CD4-positive, alpha-beta memory T cell (primary cell): ENCODE data around the gene IL23R. TPM values are rescaled to one million over a fixed set of nuclear protein-coding genes. Genes with fewer than 3 reads are reported as not detected.

Experiments
- CTCF ChIA-PET: fragments of 350-600 bp; sonication (Branson Sonifier 250); formaldehyde crosslinking; loops from one replicate; lab custom pipeline; 2021; ENCODE audit warnings: inconsistent platforms; ENCODE audit not compliant: partially characterized antibody; lab: Charles Lee
- POLR2A ChIA-PET: fragments of 350-600 bp; sonication (Branson Sonifier 250); formaldehyde crosslinking; loops from one replicate; lab custom pipeline; 2021; ENCODE audit not compliant: partially characterized antibody; lab: Charles Lee
- DNase-seq, 5 donors: peaks; one replicate each; pipeline versions ENCODE4 v3.0.0 to v3.0.0-alpha.2; 2020 to 2022; ENCODE audit warnings: mixed read lengths in 1 of 5
- H3K27ac ChIP-seq: one replicate; pipeline ENCODE4 v1.7.0; 2013; ENCODE audit warnings: low read depth, low read length
- H3K27me3 ChIP-seq: 2 replicates; pipeline ENCODE4 v1.7.0; 2013; ENCODE audit warnings: mild to moderate bottlenecking, low read length, moderate library complexity; ENCODE audit not compliant: insufficient read depth
- H3K36me3 ChIP-seq: 2 replicates; pipeline ENCODE4 v1.7.0; 2013; ENCODE audit warnings: mild to moderate bottlenecking, low read length, moderate library complexity; ENCODE audit not compliant: insufficient read depth
- H3K4me1 ChIP-seq: 2 replicates; pipeline ENCODE4 v1.7.0; 2013; ENCODE audit warnings: mild to moderate bottlenecking, low read length, moderate library complexity; ENCODE audit not compliant: insufficient read depth
- H3K4me3 ChIP-seq, 2 donors: one replicate each; pipeline ENCODE4 v1.7.0; 2013; ENCODE audit warnings: low read length in 2 of 2, mild to moderate bottlenecking in 1 of 2
- H3K9me3 ChIP-seq, 2 donors: one replicate each; pipeline ENCODE4 v1.7.0; 2013; ENCODE audit warnings: low read length in 2 of 2, control low read depth in 1 of 2; ENCODE audit not compliant: control insufficient read depth in 1 of 2
- H3K27ac Mint-ChIP-seq, 7 donors: one replicate each; pipeline ENCODE4 v1.8.0; 2020 to 2021; ENCODE audit warnings: mixed read lengths in 7 of 7, mild to moderate bottlenecking in 6 of 7, inconsistent platforms in 3 of 7, moderate library complexity in 3 of 7
- H3K27me3 Mint-ChIP-seq, 2 donors: one replicate each; pipeline ENCODE4 v1.8.0; 2020 to 2021; ENCODE audit warnings: mixed read lengths in 2 of 2
- H3K36me3 Mint-ChIP-seq, 2 donors: one replicate each; pipeline ENCODE4 v1.8.0; 2020 to 2021; ENCODE audit warnings: mixed read lengths in 2 of 2, inconsistent platforms in 1 of 2, mild to moderate bottlenecking in 1 of 2
- H3K4me1 Mint-ChIP-seq, 4 donors: one replicate each; pipeline ENCODE4 v1.8.0; 2020 to 2021; ENCODE audit warnings: mixed read lengths in 4 of 4, mild to moderate bottlenecking in 1 of 4
- H3K4me3 Mint-ChIP-seq, 8 donors: one replicate each; pipeline ENCODE4 v1.8.0; 2020 to 2021; ENCODE audit warnings: mixed read lengths in 8 of 8, mild to moderate bottlenecking in 7 of 8, moderate library complexity in 6 of 8, inconsistent platforms in 3 of 8
- H3K9me3 Mint-ChIP-seq, 8 donors: one replicate each; pipeline ENCODE4 v1.8.0; 2020 to 2021; ENCODE audit warnings: mixed read lengths in 8 of 8, mild to moderate bottlenecking in 5 of 8, inconsistent platforms in 3 of 8, moderate library complexity in 1 of 8
- intact Hi-C: fragments of 100-400 bp; cut with micrococcal nuclease; formaldehyde crosslinking; loops from one replicate; pipeline ENCODE4 v1.15.1; 2023
- polyA plus RNA-seq, 2 donors: library from polyadenylated mRNA; unstranded; fragments of 300-500 nt; fragmentation: Illumina TruSeq; gene quantifications; one replicate each; pipeline ENCODE4 v1.2.3, GENCODE V29; 2021
- total RNA-seq, 2 experiments: library from RNA; stranded (reverse); gene quantifications; one replicate each; pipeline ENCODE4 v1.2.3, GENCODE V29; 2021

The IL23R gene
- total and polyA plus RNA-seq, 4 experiments from 2014 or later: 0.47 to 2.6 (median 1.5) TPM

- Histone ChIP-seq H3K9me3 (no peaks in the 10 kb centered on the region), H3K27me3 (peaks cover 4% of the 10 kb centered on the region), H3K4me1 (peaks cover 13% of the 10 kb centered on the region), H3K4me3 (no peak overlapping the region), H3K27ac (no peak overlapping the region), H3K36me3 (no peaks in the 10 kb centered on the region)
- peaks cover 0 to 3% of the 10 kb centered on the region in 2 donors for H3K27me3 Mint-ChIP-seq
- DNase-seq: no peak
- peak overlapping the region in 6 of 7 donors; percentile 72 to 87 (median 82) for H3K27ac Mint-ChIP-seq
- ChIA-PET POLR2A (no interaction called here), CTCF (interaction anchor here (1.0 to 4.9 kb wide), 4 partner anchors 16 to 401 kb away, joined by 3 to 18 read pairs (median 4); no protein-coding TSS in a partner anchor)
- intact Hi-C loops: no loop called here
- peak overlapping the region in 1 of 8 donors; percentile 45 for H3K4me3 Mint-ChIP-seq
- H3K4me1 Mint-ChIP-seq: peaks cover 14 to 40% (median 23%) of the 10 kb centered on the region in 4 donors
- H3K9me3 Mint-ChIP-seq: peaks cover 0 to 4% (median 0%) of the 10 kb centered on the region in 8 donors
- H3K36me3 Mint-ChIP-seq: no peaks in the 10 kb centered on the region
Measured at GRCh38 chr1:67165468-67166041, 699 bp upstream of the IL23R start.

GRCh38 chr1:67169496-67169895 is 3.2 kb downstream of the IL23R start:
- H3K27ac ChIP-seq: no peak overlapping the region
- peaks cover 0 to 3% of the 10 kb centered on the region in 2 donors for H3K27me3 Mint-ChIP-seq
- H3K4me1 ChIP-seq: peaks cover 39% of the 10 kb centered on the region
- CTCF ChIA-PET: interaction anchor here (2.9 to 4.9 kb wide), 3 partner anchors 21 to 42 kb away, joined by 9 to 58 read pairs (median 16); no protein-coding TSS in a partner anchor
- peak overlapping the region in 1 of 8 donors; percentile 26 for H3K4me3 Mint-ChIP-seq
- intact Hi-C loops: no loop called here
- H3K4me3 ChIP-seq: no peak overlapping the region
- no peaks in the 10 kb centered on the region for H3K9me3 ChIP-seq
- H3K27ac Mint-ChIP-seq: peak overlapping the region in 2 of 7 donors; percentile 52 to 57
- H3K4me1 Mint-ChIP-seq: peaks cover 31 to 54% (median 42%) of the 10 kb centered on the region in 4 donors
- peaks cover 4% of the 10 kb centered on the region for H3K27me3 ChIP-seq
- POLR2A ChIA-PET: interaction anchor here (1.8 kb wide), 1 partner anchor 116 kb away, joined by 5 read pairs; the partner anchor contains the start of gene SLC35D1
- H3K9me3 Mint-ChIP-seq: peaks cover 0 to 4% (median 0%) of the 10 kb centered on the region in 8 donors
- H3K36me3 Mint-ChIP-seq: no peaks in the 10 kb centered on the region
- DNase-seq: no peak
- no peaks in the 10 kb centered on the region for H3K36me3 ChIP-seq

GRCh38 chr1:67169932-67170331 is 3.7 kb downstream of the IL23R start:
- H3K27me3 ChIP-seq: peaks cover 4% of the 10 kb centered on the region
- Mint-ChIP-seq H3K4me3 (peak overlapping the region in 1 of 8 donors; percentile 26), H3K27ac (peak overlapping the region in 1 of 7 donors; percentile 89), H3K27me3 (peaks cover under 1 to 3% of the 10 kb centered on the region in 2 donors), H3K9me3 (peaks cover 0 to 4% (median 0%) of the 10 kb centered on the region in 8 donors), H3K4me1 (peaks cover 30 to 54% (median 42%) of the 10 kb centered on the region in 4 donors), H3K36me3 (no peaks in the 10 kb centered on the region)
- POLR2A ChIA-PET: interaction anchor here (1.4 to 2.5 kb wide), 3 partner anchors 24 to 260 kb away, joined by 4 to 15 read pairs (median 6); partner anchors contain the start of genes SERBP1 and SLC35D1
- CTCF ChIA-PET: interaction anchor here (1.7 to 4.9 kb wide), 4 partner anchors 21 to 42 kb away, joined by 5 to 58 read pairs (median 15); no protein-coding TSS in a partner anchor
- peaks cover 44% of the 10 kb centered on the region for H3K4me1 ChIP-seq
- H3K27ac ChIP-seq: no peak overlapping the region
- H3K36me3 ChIP-seq: no peaks in the 10 kb centered on the region
- DNase-seq: no peak
- no peak overlapping the region for H3K4me3 ChIP-seq
- H3K9me3 ChIP-seq: no peaks in the 10 kb centered on the region
- intact Hi-C loops: loop anchor here (5.0 kb wide), 1 partner anchor 42 kb away; no protein-coding TSS in a partner anchor

- Histone ChIP-seq H3K27me3 (peaks cover 4% of the 10 kb centered on the region), H3K9me3 (no peaks in the 10 kb centered on the region), H3K27ac (no peak overlapping the region), H3K4me3 (peak overlapping the region in 1 of 2 donors; percentile 6), H3K4me1 (peaks cover 45% of the 10 kb centered on the region), H3K36me3 (no peaks in the 10 kb centered on the region)
- intact Hi-C loops: loop anchor here (1.0 to 5.0 kb wide), 3 partner anchors 23 to 259 kb away; partner anchors contain the start of gene SERBP1
- DNase-seq: peak; percentile 63 to 82 (median 78)
- Mint-ChIP-seq H3K27ac (peak overlapping the region; percentile 43 to 94 (median 89)), H3K27me3 (peaks cover 4 to 5% of the 10 kb centered on the region in 2 donors), H3K4me1 (peaks cover 33 to 58% (median 48%) of the 10 kb centered on the region in 4 donors), H3K36me3 (no peaks in the 10 kb centered on the region), H3K9me3 (peaks cover 0 to 2% (median 0%) of the 10 kb centered on the region in 8 donors), H3K4me3 (peak overlapping the region; percentile 37 to 84 (median 79))
- POLR2A ChIA-PET: interaction anchor here (0.6 to 2.5 kb wide), 12 partner anchors 8 to 267 kb away, joined by 3 to 15 read pairs (median 4); partner anchors contain the start of genes SERBP1 and SLC35D1
- CTCF ChIA-PET: interaction anchor here (0.5 to 4.9 kb wide), 4 partner anchors 22 to 41 kb away, joined by 3 to 58 read pairs (median 10); no protein-coding TSS in a partner anchor
Measured at GRCh38 chr1:67170751-67171573, 4.7 kb downstream of the IL23R start.

GRCh38 chr1:67171574-67171955 is 5.3 kb downstream of the IL23R start:
- H3K36me3 Mint-ChIP-seq: no peaks in the 10 kb centered on the region

GRCh38 chr1:67171978-67172377 is 5.7 kb downstream of the IL23R start:
- H3K9me3 ChIP-seq: no peaks in the 10 kb centered on the region
- POLR2A ChIA-PET: interaction anchor here (1.0 to 2.5 kb wide), 7 partner anchors 9 to 841 kb away, joined by 3 to 15 read pairs (median 5); partner anchors contain the start of gene SLC35D1
- H3K27me3 Mint-ChIP-seq: peaks cover 6 to 7% of the 10 kb centered on the region in 2 donors

More at GRCh38 chr1:67171574-67171955, 5.3 kb downstream of the IL23R start:
- peak overlapping the region; percentile 43 to 94 (median 89) for H3K27ac Mint-ChIP-seq
- Histone ChIP-seq H3K27ac (peak overlapping the region; percentile 13), H3K9me3 (no peaks in the 10 kb centered on the region), H3K4me1 (peaks cover 45% of the 10 kb centered on the region), H3K4me3 (no peak overlapping the region), H3K27me3 (peaks cover 4% of the 10 kb centered on the region), H3K36me3 (no peaks in the 10 kb centered on the region)
- H3K4me1 Mint-ChIP-seq: peaks cover 29 to 61% (median 45%) of the 10 kb centered on the region in 4 donors
- ChIA-PET CTCF (interaction anchor here (0.6 to 4.9 kb wide), 4 partner anchors 23 to 40 kb away, joined by 3 to 58 read pairs (median 10); no protein-coding TSS in a partner anchor), POLR2A (interaction anchor here (0.9 to 2.5 kb wide), 9 partner anchors 9 to 840 kb away, joined by 3 to 15 read pairs (median 5); partner anchors contain the start of genes SERBP1 and SLC35D1)
- peaks cover 0 to 4% (median under 1%) of the 10 kb centered on the region in 8 donors for H3K9me3 Mint-ChIP-seq
- intact Hi-C loops: loop anchor here (1.0 to 5.0 kb wide), 3 partner anchors 23 to 259 kb away; partner anchors contain the start of gene SERBP1
- H3K4me3 Mint-ChIP-seq: peak overlapping the region; percentile 37 to 84 (median 79)
- peak in 1 of 5 donors; percentile 14 for DNase-seq
- H3K27me3 Mint-ChIP-seq: peaks cover 5 to 6% of the 10 kb centered on the region in 2 donors

More at GRCh38 chr1:67171978-67172377, 5.7 kb downstream of the IL23R start:
- H3K4me3 ChIP-seq: no peak overlapping the region
- no peaks in the 10 kb centered on the region for H3K36me3 Mint-ChIP-seq
- DNase-seq: peak in 4 of 5 donors; percentile 65 to 75 (median 72)
- H3K4me3 Mint-ChIP-seq: peak overlapping the region in 7 of 8 donors; percentile 37 to 84 (median 80)
- peaks cover 0 to 4% (median under 1%) of the 10 kb centered on the region in 8 donors for H3K9me3 Mint-ChIP-seq
- intact Hi-C loops: loop anchor here (1.0 to 5.0 kb wide), 4 partner anchors 22 to 258 kb away; partner anchors contain the start of gene SERBP1
- H3K36me3 ChIP-seq: no peaks in the 10 kb centered on the region
- peak overlapping the region; percentile 43 to 94 (median 89) for H3K27ac Mint-ChIP-seq
- peak overlapping the region; percentile 13 for H3K27ac ChIP-seq
- CTCF ChIA-PET: interaction anchor here (0.6 to 4.9 kb wide), 3 partner anchors 23 to 40 kb away, joined by 3 to 58 read pairs (median 14); no protein-coding TSS in a partner anchor
- peaks cover 45% of the 10 kb centered on the region for H3K4me1 ChIP-seq
- peaks cover 29 to 61% (median 45%) of the 10 kb centered on the region in 4 donors for H3K4me1 Mint-ChIP-seq
- H3K27me3 ChIP-seq: peaks cover 1% of the 10 kb centered on the region
